SH-SY5Y (cell line): ENCODE data around the gene SLC23A2.

Source experiments
- GATA2 ChIP-seq: IDR thresholded peaks from 2 replicates; pipeline ENCODE4 v1.6.1; 2011; ENCODE audit warnings: mild to moderate bottlenecking, low read depth, low read length
- GATA3 ChIP-seq: IDR thresholded peaks from 2 replicates; pipeline ENCODE4 v1.6.1; 2011; ENCODE audit warnings: low read depth, mild to moderate bottlenecking, low read length, moderate library complexity

- TF ChIP-seq GATA3 (no peak), GATA2 (0 out of 2 replicates have a peak, but pooled peaks have one; percentile 21)
Measured at GRCh38 chr20:5003626-5004025, 2.3 kb upstream of the SLC23A2 start.
